HUES6 (cell line): ENCODE results near the gene ZKSCAN2.

Experiments
- H3K27ac ChIP-seq: 2 replicates; pipeline ENCODE4 v1.7.0; 2013; ENCODE audit warnings: low read depth, mild to moderate bottlenecking, low read length, inconsistent platforms
- H3K27me3 ChIP-seq: 2 replicates; pipeline ENCODE4 v1.6.1; 2013; ENCODE audit warnings: low read length; ENCODE audit not compliant: control insufficient read depth, insufficient read depth
- H3K36me3 ChIP-seq: 2 replicates; pipeline ENCODE4 v1.6.1; 2013; ENCODE audit warnings: low read length; ENCODE audit not compliant: control insufficient read depth, insufficient read depth
- H3K4me1 ChIP-seq: 2 replicates; pipeline ENCODE4 v1.6.1; 2013; ENCODE audit warnings: low read length; ENCODE audit not compliant: control insufficient read depth, insufficient read depth
- H3K4me3 ChIP-seq: 2 replicates; pipeline ENCODE4 v1.5.1; 2013; ENCODE audit warnings: low read depth, low read length
- H3K9ac ChIP-seq: one replicate; pipeline ENCODE4 v1.6.1; 2013; ENCODE audit warnings: mild to moderate bottlenecking, low read length
- H3K9me3 ChIP-seq: 2 replicates; pipeline ENCODE4 v1.6.1; 2013; ENCODE audit warnings: low read depth, low read length; ENCODE audit not compliant: control insufficient read depth, insufficient read depth

Gene ZKSCAN2

DNA sequence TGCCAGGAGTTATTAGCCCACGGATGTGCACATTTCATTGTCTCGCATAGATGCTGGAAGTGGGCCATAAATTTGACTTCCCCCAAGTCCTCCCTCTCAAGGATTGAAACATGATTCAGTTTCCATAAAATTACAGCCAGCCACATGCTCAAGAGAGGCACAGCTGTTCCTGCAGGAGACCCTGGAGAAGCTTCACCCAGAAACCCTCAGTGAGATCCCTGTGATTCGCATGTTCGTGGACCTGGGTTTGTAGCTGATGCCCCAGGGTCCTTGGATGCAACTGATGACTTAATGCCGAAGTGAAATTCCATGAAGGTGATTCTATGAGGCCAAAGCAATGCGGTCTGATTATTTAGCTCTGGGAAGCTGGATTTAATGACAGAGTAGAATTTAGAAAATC lies 65.5 kb downstream of the ZKSCAN2 start:
- H3K4me3 ChIP-seq, result no peak overlapping the region
- H3K9ac ChIP-seq, result no peak overlapping the region
- peaks cover 3% of the 10 kb centered on the region; the same call in 1 of the 2 replicates for H3K4me1 ChIP-seq
- no peaks in the 10 kb centered on the region for H3K27me3 ChIP-seq
- no peaks in the 10 kb centered on the region for H3K36me3 ChIP-seq
- H3K27ac ChIP-seq, result no peak overlapping the region
- H3K9me3 ChIP-seq, result no peaks in the 10 kb centered on the region

DNA sequence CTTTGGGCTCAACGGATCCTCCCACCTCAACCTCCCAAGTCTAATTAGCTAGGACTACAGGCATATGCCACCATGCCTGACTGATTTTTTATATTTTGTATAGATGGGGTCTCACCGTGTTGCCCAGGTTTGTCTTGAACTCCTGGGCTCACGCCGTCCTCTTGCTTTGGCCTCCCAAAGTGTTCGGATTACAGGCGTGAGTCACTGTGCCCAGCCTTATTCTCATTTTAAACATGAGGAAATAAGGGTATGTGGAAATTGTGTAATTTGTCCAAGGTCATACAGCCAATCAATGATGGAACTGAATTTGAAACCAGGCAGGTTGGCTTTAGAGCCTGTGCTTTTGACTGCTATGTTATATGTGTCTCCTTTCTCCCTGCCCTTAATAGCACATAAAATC lies 68.3 kb downstream of the ZKSCAN2 start:
- H3K27ac ChIP-seq, result no peak overlapping the region
- H3K36me3 ChIP-seq, result no peaks in the 10 kb centered on the region
- no peak overlapping the region for H3K4me3 ChIP-seq
- H3K4me1 ChIP-seq, result peaks cover 3% of the 10 kb centered on the region; the same call in 1 of the 2 replicates
- no peaks in the 10 kb centered on the region for H3K9me3 ChIP-seq
- no peak overlapping the region for H3K9ac ChIP-seq
- H3K27me3 ChIP-seq, result no peaks in the 10 kb centered on the region

DNA sequence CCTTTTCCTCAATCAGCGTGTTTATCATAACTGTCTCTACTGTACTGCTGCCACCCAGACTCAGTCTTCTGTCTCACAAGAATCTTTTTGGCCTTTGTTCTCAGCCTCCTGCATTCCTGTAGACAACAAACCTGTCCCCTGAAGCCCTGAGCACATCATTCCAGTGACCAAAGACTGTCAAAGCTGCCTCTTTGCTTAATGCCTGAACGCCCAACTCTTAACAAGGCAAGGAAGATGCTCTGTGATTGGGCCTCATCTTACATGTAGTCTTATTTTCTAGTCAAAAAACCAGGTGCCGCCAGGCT lies 70.2 kb downstream of the ZKSCAN2 start:
- Histone ChIP-seq H3K27ac (no peak overlapping the region), H3K36me3 (no peaks in the 10 kb centered on the region), H3K4me1 (peaks cover 3% of the 10 kb centered on the region; the same call in 1 of the 2 replicates)

More for the DNA sequence above, 70.2 kb downstream of the ZKSCAN2 start:
- no peak overlapping the region for H3K4me3 ChIP-seq
- no peaks in the 10 kb centered on the region for H3K27me3 ChIP-seq
- H3K9ac ChIP-seq, result no peak overlapping the region
- H3K9me3 ChIP-seq, result no peaks in the 10 kb centered on the region
